Keratinocyte (primary cell): ENCODE measurements around the gene SLAIN2. TPM values are rescaled to one million over a fixed set of nuclear protein-coding genes. Genes with fewer than 3 reads are reported as not detected.

Source experiments
- DNase-seq: peaks from one replicate; pipeline ENCODE4 v3.0.0-alpha.2; 2011; ENCODE audit warnings: low read depth, missing footprints, low spot score
- FAIRE-seq: peaks from 2 replicates; lab custom pipeline; 2011; peaks lifted over from hg19 to GRCh38; lab: Jason Lieb, UNC
- H2AFZ ChIP-seq: 2 replicates; pipeline ENCODE4 v1.6.0; 2012; ENCODE audit warnings: low read length, control low read depth, inconsistent platforms; ENCODE audit not compliant: control insufficient read depth
- H3K27ac ChIP-seq: 2 replicates; pipeline ENCODE4 v1.5.1; 2011; ENCODE audit warnings: low read length; ENCODE audit not compliant: control insufficient read depth, insufficient read depth
- H3K27me3 ChIP-seq: 3 replicates; pipeline ENCODE4 v1.6.0; 2011; ENCODE audit warnings: low read length; ENCODE audit not compliant: control insufficient read depth, insufficient read depth; ENCODE audit errors: extremely low read depth
- H3K36me3 ChIP-seq, 2 experiments: 2 replicates in 1 of 2; 3 replicates in 1 of 2; pipeline ENCODE4 v1.5.1; 2011; ENCODE audit warnings: low read length in 2 of 2, mild to moderate bottlenecking in 1 of 2; ENCODE audit not compliant: control insufficient read depth in 2 of 2, insufficient read depth in 2 of 2; ENCODE audit errors: extremely low read depth in 1 of 2
- H3K4me1 ChIP-seq: 3 replicates; pipeline ENCODE4 v1.5.1; 2011; ENCODE audit warnings: low read length; ENCODE audit not compliant: control insufficient read depth, insufficient read depth; ENCODE audit errors: extremely low read depth
- H3K4me2 ChIP-seq: 3 replicates; pipeline ENCODE4 v1.6.0; 2011; ENCODE audit warnings: low read depth, low read length; ENCODE audit not compliant: control insufficient read depth, insufficient read depth; ENCODE audit errors: extremely low read depth
- H3K4me3 ChIP-seq, 3 experiments: fragments of 200-600 bp in 1 of 3; sonication (generic) in 1 of 3; 2 replicates in 2 of 3; 3 replicates in 1 of 3; pipeline ENCODE4 v1.5.1; 2011 to 2016; ENCODE audit warnings: low read length in 3 of 3, mild to moderate bottlenecking in 3 of 3, control low read depth in 2 of 3, inconsistent platforms in 1 of 3, low read depth in 1 of 3, mixed read lengths in 1 of 3, mixed run types in 1 of 3, moderate library complexity in 1 of 3; ENCODE audit not compliant: control insufficient read depth in 2 of 3, insufficient read depth in 2 of 3; ENCODE audit errors: extremely low read depth in 1 of 3
- H3K79me2 ChIP-seq: 2 replicates; pipeline ENCODE4 v1.6.0; 2012; ENCODE audit warnings: low read length; ENCODE audit not compliant: control insufficient read depth, insufficient read depth
- H3K9ac ChIP-seq: 3 replicates; pipeline ENCODE4 v1.6.0; 2011; ENCODE audit warnings: low read length; ENCODE audit not compliant: control insufficient read depth, insufficient read depth; ENCODE audit errors: extremely low read depth
- H3K9me1 ChIP-seq: 3 replicates; pipeline ENCODE4 v1.6.0; 2011; ENCODE audit warnings: low read length; ENCODE audit not compliant: control insufficient read depth, insufficient read depth; ENCODE audit errors: extremely low read depth
- H3K9me3 ChIP-seq: 2 replicates; pipeline ENCODE4 v1.5.1; 2012; ENCODE audit warnings: low read depth, low read length; ENCODE audit not compliant: control insufficient read depth
- H4K20me1 ChIP-seq: 3 replicates; pipeline ENCODE4 v1.6.0; 2011; ENCODE audit warnings: low read length; ENCODE audit not compliant: control insufficient read depth, insufficient read depth; ENCODE audit errors: extremely low read depth
- CTCF ChIP-seq, 3 experiments: IDR thresholded peaks in 1 of 3; conservative IDR thresholded peaks in 1 of 3; optimal IDR thresholded peaks in 1 of 3; 2 replicates in 2 of 3; 3 replicates in 1 of 3; pipeline versions ENCODE3 to v1.5.1; 2011; ENCODE audit warnings: low read length in 3 of 3, mild to moderate bottlenecking in 3 of 3, moderate library complexity in 2 of 3, control low read depth in 1 of 3, inconsistent platforms in 1 of 3; ENCODE audit not compliant: insufficient read depth in 2 of 3; ENCODE audit errors: extremely low read depth in 1 of 3
- EZH2 ChIP-seq: IDR thresholded peaks from one replicate; pipeline ENCODE4 v1.6.1; 2012; ENCODE audit warnings: inconsistent platforms, mild to moderate bottlenecking, low read length, moderate library complexity
- dilution Hi-C: fragments of 300-500 bp; cut with MboI; formaldehyde crosslinking; loops from one replicate; pipeline ENCODE4 v1.7.0; 2020; ENCODE audit warnings: low sequenced_read_pairs; ENCODE audit not compliant: extremely low pct_ligation_motif_present
- polyA plus RNA-seq, 5 experiments: library from polyadenylated mRNA; depleted of rRNA in 3 of 5; stranded (reverse) in 3 of 5; stranded (forward) in 1 of 5; unstranded in 1 of 5; fragments of >200 nt; gene quantifications; 1 replicate in 1 of 5; 2 replicates in 3 of 5; 3 replicates in 1 of 5; pipeline versions ENCODE4 v1.2.1 to v1.2.3, GENCODE V29; 2011 to 2012; ENCODE audit warnings: missing spikeins in 2 of 5, low read depth in 1 of 5, low replicate concordance in 1 of 5

Gene SLAIN2
- polyA plus RNA-seq, 1 donor (not counting 4 experiments of a cell fraction or from before 2014, with no cell fraction given), result 72.4 TPM

- H3K9me1 ChIP-seq, result no peaks in the 10 kb centered on the region
- TF ChIP-seq CTCF (optimal IDR thresholded peaks at IDR 0.05 in 1 of 3, IDR thresholded peaks at IDR 0.05 in 1 of 3, conservative IDR thresholded peaks at IDR 0.05 in 1 of 3; ENCODE audit: extremely low read depth in 1 of 3, insufficient read depth in 2 of 3, low read length in 3 of 3), result no peak
- no peak for TF ChIP-seq EZH2
- H3K4me1 ChIP-seq, result peaks cover 19% of the 10 kb centered on the region
- no peak overlapping the region for H3K4me2 ChIP-seq
- FAIRE-seq, result no peak
- H2AFZ ChIP-seq, result no peak overlapping the region
- H3K27ac ChIP-seq, result no peak overlapping the region
- no peaks in the 10 kb centered on the region for H3K27me3 ChIP-seq
- dilution Hi-C loops, result no loop called here
- H4K20me1 ChIP-seq, result no peaks in the 10 kb centered on the region
- H3K9ac ChIP-seq, result no peak overlapping the region
- no peaks in the 10 kb centered on the region for H3K36me3 ChIP-seq
- no peak overlapping the region for H3K4me3 ChIP-seq
- no peaks in the 10 kb centered on the region for H3K9me3 ChIP-seq
- H3K79me2 ChIP-seq, result peaks cover 76% of the 10 kb centered on the region
- no peak for DNase-seq
Measured at GRCh38 chr4:48370260-48371134, 29.2 kb downstream of the SLAIN2 start.

- Histone ChIP-seq H4K20me1 (no peaks in the 10 kb centered on the region), H3K79me2 (peaks cover 63% of the 10 kb centered on the region), H3K9me3 (no peaks in the 10 kb centered on the region), H3K27me3 (no peaks in the 10 kb centered on the region), H3K4me3 (no peak overlapping the region), H3K4me2 (no peak overlapping the region), H3K9ac (no peak overlapping the region), H3K27ac (no peak overlapping the region), H3K4me1 (peaks cover 21% of the 10 kb centered on the region), H3K36me3 (no peaks in the 10 kb centered on the region), H3K9me1 (no peaks in the 10 kb centered on the region), H2AFZ (no peak overlapping the region)
- DNase-seq, result no peak
- dilution Hi-C loops, result no loop called here
- no peak for FAIRE-seq
- TF ChIP-seq EZH2 (no peak), CTCF (optimal IDR thresholded peaks at IDR 0.05 in 1 of 3, IDR thresholded peaks at IDR 0.05 in 1 of 3, conservative IDR thresholded peaks at IDR 0.05 in 1 of 3; ENCODE audit: extremely low read depth in 1 of 3, insufficient read depth in 2 of 3, low read length in 3 of 3) (no peak)
Measured at GRCh38 chr4:48372272-48372671, 30.9 kb downstream of the SLAIN2 start.
